Immature natural killer cell (primary cell): ENCODE measurements around the gene CLUH. TPM values are rescaled to one million over a fixed set of nuclear protein-coding genes. Genes with fewer than 3 reads are reported as not detected.

Experiments used
- DNase-seq, 3 donors: peaks; one replicate each; pipeline ENCODE4 v3.0.0; 2022; ENCODE audit warnings: mixed read lengths in 1 of 3
- H3K27ac Mint-ChIP-seq, 6 donors: one replicate each; pipeline ENCODE4 v1.8.0; 2020; ENCODE audit warnings: mixed read lengths in 6 of 6, mild to moderate bottlenecking in 5 of 6, inconsistent platforms in 4 of 6, moderate library complexity in 3 of 6
- H3K27me3 Mint-ChIP-seq, 3 donors: one replicate each; pipeline ENCODE4 v1.8.0; 2020 to 2021; ENCODE audit warnings: low read depth in 3 of 3, mild to moderate bottlenecking in 3 of 3, mixed read lengths in 3 of 3, moderate library complexity in 3 of 3, inconsistent platforms in 1 of 3
- H3K36me3 Mint-ChIP-seq, 3 donors: one replicate each; pipeline ENCODE4 v1.8.0; 2020; ENCODE audit warnings: mixed read lengths in 3 of 3, inconsistent platforms in 2 of 3, mild to moderate bottlenecking in 2 of 3
- H3K4me1 Mint-ChIP-seq, 2 donors: one replicate each; pipeline ENCODE4 v1.8.0; 2020; ENCODE audit warnings: inconsistent platforms in 2 of 2, mild to moderate bottlenecking in 2 of 2, mixed read lengths in 2 of 2, moderate library complexity in 1 of 2
- H3K4me3 Mint-ChIP-seq, 5 donors: one replicate each; pipeline ENCODE4 v1.8.0; 2020; ENCODE audit warnings: mild to moderate bottlenecking in 5 of 5, mixed read lengths in 5 of 5, inconsistent platforms in 3 of 5, moderate library complexity in 3 of 5
- H3K9me3 Mint-ChIP-seq, 6 donors: one replicate each; pipeline ENCODE4 v1.8.0; 2020; ENCODE audit warnings: mild to moderate bottlenecking in 6 of 6, mixed read lengths in 6 of 6, inconsistent platforms in 4 of 6, moderate library complexity in 3 of 6
- polyA plus RNA-seq, 3 donors: library from polyadenylated mRNA; unstranded; fragments of 300-500 nt; fragmentation: Illumina TruSeq; gene quantifications; one replicate each; pipeline ENCODE4 v1.2.3, GENCODE V29; 2021

CLUH gene
- polyA plus RNA-seq, 3 donors from 2014 or later, result 4.6 to 11.6 (median 7.4) TPM

DNA sequence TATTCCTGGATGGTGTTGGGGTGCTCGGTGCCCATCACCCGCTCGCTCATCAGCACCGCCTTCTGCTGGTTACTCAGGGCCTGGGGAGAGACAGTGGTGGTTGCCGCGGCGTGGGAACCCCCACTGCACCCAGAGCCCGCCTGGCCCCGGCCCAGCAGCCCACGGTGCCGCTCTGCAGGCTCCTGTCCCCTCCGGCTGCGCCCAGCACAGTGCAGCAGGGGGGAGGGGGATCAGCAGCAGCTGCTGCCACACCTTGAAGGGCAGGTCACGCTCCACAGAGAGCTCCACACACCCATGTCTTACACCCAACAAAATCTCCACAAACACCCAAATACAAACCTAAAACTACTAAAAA lies 18.8 kb downstream of the CLUH start:
- peaks cover 3 to 7% (median 5%) of the 10 kb centered on the region in 3 donors for H3K27me3 Mint-ChIP-seq
- peaks cover 6 to 20% of the 10 kb centered on the region in 2 donors for H3K4me1 Mint-ChIP-seq
- no peaks in the 10 kb centered on the region for H3K9me3 Mint-ChIP-seq
- no peak for DNase-seq
- peak overlapping the region in 1 of 5 donors; percentile 73 for H3K4me3 Mint-ChIP-seq
- H3K36me3 Mint-ChIP-seq, result no peaks in the 10 kb centered on the region
- H3K27ac Mint-ChIP-seq, result peak overlapping the region in 1 of 6 donors; percentile 45

DNA sequence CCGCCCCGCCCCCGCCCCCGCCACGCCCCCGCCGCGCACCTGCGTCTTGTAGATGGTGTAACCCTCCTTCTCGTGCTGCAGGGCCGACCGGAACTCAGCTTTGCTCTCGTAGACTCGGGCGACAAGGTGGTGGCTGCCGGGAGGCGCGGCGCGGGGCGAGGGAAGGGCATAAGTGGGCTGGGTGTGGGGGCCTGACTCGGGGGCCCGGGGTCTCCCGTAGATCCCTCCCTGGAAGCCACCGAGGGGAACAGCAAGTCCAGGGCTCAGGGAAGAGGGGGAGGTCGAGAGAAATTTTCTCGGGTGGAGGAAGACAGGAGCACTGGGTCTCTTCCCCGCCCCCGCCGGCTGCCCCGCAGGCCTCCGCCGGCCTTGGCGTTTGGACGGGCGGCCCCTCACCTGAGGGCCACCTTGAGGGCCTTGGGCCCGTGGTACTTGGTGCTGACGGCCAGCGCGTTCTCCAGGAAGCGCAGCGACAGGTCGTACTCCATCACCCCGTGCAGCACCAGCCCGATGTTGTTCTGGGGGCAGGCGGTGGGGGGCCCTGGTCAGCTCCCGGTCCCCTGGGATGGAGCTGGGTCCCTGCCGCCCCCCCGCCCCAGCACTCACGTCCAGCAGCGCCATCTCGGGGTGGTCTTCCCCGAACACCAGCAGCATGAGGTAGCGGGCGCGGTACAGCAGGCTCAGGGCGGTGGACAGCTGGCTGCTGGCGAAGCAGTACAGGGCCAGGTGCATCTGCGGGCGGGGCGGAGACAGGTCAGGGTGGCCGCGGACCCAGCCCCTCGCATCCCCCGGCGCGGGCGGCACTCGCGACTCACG lies 19.4 kb downstream of the CLUH start:
- Mint-ChIP-seq H3K27ac (no peak overlapping the region), H3K9me3 (no peaks in the 10 kb centered on the region), H3K4me1 (peaks cover 6 to 20% of the 10 kb centered on the region in 2 donors), H3K27me3 (peaks cover 3 to 7% (median 5%) of the 10 kb centered on the region in 3 donors), H3K36me3 (no peaks in the 10 kb centered on the region), H3K4me3 (no peak overlapping the region)
- DNase-seq, result no peak

DNA sequence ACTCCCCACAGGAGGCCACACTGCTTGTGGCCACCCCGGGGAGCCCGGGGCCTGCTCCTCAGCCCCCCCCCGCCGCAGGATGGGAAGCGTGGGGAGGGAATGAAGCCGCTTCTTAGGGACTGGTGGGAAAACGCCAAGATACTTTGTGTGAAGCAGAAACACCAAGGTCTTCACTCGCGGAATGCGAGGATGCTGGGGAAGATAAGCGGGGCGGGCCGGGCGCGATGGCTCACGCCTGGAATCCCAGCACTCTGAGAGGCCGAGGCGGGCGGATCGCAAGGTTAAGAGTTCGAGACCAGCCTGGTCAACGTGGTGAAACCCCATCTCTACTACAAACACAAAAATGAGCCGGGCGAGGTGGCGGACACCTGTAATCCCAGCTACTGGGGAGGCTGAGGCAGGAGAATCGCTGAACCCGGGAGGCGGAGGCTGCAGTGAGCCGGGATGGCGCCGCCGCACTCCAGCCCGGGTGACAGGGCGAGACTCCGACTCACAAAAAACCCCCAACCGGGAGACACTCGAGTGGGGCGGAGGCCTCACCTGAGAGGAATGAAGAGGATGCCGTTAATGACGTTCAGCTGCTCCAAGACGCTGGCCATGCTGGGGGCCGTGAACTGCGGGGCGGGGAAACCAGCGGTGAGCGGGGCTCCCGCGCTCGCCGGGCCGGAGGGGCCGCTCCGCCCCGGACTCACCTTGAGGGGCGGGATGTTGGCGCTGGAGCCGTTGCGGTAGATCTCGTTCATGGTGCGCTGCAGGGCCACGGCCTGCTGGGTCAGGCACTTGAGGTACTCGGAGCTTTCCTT lies 20.3 kb downstream of the CLUH start:
- no peaks in the 10 kb centered on the region for H3K9me3 Mint-ChIP-seq
- H3K4me3 Mint-ChIP-seq, result no peak overlapping the region
- DNase-seq, result no peak
- peaks cover 6 to 20% of the 10 kb centered on the region in 2 donors for H3K4me1 Mint-ChIP-seq
- H3K36me3 Mint-ChIP-seq, result no peaks in the 10 kb centered on the region
- peaks cover 3 to 7% (median 5%) of the 10 kb centered on the region in 3 donors for H3K27me3 Mint-ChIP-seq
- no peak overlapping the region for H3K27ac Mint-ChIP-seq

DNA sequence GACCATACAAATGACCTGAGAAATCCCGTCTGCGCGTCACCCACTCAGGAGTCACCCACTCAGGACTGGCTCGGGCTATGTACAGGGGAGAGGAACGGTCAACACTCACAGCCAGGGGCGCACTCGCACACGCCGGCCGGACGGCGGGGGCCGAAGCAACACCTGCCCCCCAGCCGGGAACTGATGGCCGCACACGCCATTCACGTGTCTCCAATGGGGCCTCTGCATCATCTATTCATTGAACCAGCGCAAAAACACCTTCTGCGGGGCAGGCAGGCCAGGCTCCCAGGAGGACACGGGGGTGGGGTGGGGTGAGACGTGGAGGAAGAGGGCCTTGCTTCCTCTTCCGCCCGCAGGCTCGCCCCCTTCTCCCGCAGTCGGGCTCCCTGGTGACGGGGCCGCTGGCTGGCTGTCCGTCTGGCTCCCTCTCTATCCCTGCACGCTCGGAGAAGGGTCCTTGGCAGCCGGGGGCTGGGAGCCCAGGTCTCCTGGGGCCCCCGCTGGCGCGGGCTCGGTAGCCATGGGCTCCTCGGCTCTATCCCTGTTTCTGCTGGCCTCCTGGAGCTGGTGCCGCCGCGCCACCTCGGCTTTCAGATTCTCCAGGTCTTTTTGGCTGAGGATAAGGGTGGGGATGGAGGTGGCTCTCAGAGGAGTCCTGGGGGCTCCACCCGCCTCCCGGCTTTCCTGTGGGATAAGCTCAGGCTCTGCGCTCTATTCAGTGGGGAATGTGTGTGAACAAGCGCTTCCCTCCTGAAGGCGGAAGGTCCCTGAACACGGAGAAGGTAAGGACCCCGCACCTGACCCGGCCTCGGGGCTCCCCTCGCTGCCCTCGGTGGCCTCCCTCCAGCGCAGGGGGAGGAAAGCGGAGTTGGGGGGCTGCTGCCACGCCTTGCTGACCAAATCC lies 21.1 kb downstream of the CLUH start:
- no peak overlapping the region for H3K27ac Mint-ChIP-seq
- peaks cover 6 to 20% of the 10 kb centered on the region in 2 donors for H3K4me1 Mint-ChIP-seq
- no peaks in the 10 kb centered on the region for H3K36me3 Mint-ChIP-seq
- peaks cover 3 to 7% (median 5%) of the 10 kb centered on the region in 3 donors for H3K27me3 Mint-ChIP-seq
- no peak for DNase-seq
- H3K9me3 Mint-ChIP-seq, result no peaks in the 10 kb centered on the region
- H3K4me3 Mint-ChIP-seq, result no peak overlapping the region

DNA sequence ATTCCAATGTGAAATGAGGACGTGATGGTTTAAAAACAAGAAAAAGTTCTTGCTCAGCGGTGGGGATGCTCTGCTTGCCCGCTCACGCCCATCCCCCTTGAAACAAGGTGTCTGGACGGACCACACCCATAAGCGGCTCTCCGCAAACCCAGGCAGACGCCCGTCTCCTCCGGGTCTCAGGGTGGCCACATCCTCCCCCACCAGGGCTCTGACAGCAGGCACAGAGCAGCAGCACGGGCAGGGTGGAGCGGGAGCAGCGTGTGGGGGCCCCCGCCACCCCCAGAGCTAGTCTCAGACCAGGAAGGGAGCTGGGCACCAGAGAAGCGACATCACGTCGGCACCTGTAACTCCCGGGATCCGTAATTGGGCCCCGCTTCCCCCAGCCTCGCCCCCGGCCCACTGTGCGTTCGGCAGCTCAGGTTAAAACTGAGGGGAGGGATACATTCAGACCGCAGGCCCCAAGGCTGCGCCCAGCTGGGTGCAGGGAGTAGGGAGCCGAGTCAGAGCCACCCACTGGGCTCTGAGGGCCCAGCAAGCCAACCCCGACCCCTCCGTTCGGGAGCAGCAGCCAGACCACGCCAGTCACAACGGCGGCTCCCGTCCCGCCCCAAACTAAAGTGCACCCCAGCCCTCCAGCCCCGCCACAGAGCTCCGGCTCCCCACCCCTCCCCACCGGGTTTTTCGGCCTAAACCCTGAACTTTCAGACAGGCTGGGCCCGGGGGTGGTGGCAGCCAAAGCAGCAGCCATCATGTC lies 22.0 kb downstream of the CLUH start:
- Mint-ChIP-seq H3K9me3 (no peaks in the 10 kb centered on the region), H3K4me3 (peak overlapping the region in 2 of 5 donors; percentile 56 to 78), H3K27ac (peak overlapping the region in 4 of 6 donors; percentile 42 to 88 (median 74)), H3K4me1 (peaks cover 6 to 19% of the 10 kb centered on the region in 2 donors), H3K36me3 (no peaks in the 10 kb centered on the region), H3K27me3 (peaks cover 3 to 7% (median 5%) of the 10 kb centered on the region in 3 donors)
- DNase-seq, result peak; percentile 27 to 67 (median 28)

DNA sequence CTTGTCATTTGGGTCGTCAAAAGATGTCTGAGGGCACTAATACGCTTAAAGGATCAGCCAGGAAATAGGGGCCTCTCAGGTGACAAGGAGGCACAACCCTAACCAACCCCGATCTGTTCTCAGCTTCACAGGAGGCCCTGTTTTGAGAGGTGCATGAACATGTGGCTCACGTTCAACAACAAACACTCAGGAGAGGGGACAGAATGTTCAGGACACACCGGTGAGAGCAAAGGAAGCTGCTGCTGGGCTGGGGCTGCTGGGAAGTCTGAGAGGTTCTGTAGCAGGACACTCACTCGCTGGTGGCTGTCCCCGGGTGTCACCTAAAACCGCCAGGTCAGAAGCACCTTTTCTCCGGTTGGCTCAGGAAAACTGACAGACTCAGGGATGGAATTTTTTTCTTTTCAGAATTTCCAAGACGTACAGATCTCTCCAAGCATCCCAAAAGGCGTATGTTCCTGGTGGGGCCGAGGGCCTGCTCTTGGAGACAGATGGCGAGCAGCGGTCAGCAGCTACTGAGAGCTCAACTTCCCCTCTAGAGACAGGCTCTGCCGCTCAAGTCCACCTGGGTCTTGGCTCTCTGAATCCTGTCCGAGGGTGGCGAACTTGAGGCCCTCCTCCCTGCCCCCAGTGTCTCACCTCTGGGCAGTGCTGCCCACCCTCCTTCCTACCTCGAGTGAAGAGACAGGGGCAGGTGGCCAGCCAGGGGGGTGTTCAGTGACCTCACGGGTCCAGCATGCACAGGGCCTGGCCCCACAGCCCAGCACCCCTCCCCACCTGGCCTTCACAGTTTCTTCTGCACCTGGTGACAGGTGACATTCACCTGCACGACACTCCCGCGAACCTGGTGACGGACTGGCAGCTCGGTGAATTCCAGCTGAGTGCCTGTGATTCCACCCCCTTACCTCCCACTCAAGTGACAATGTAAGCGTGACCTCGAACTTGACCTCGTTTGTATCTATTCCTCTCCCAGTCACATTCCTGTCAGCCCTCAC lies 22.9 kb downstream of the CLUH start:
- H3K36me3 Mint-ChIP-seq, result peaks cover 0 to 2% (median 2%) of the 10 kb centered on the region in 3 donors
- H3K27ac Mint-ChIP-seq, result peak overlapping the region; percentile 42 to 88 (median 69)
- H3K9me3 Mint-ChIP-seq, result no peaks in the 10 kb centered on the region
- no peak for DNase-seq
- peaks cover 3 to 7% (median 7%) of the 10 kb centered on the region in 3 donors for H3K27me3 Mint-ChIP-seq
- H3K4me1 Mint-ChIP-seq, result peaks cover 6 to 12% of the 10 kb centered on the region in 2 donors
- H3K4me3 Mint-ChIP-seq, result peak overlapping the region in 3 of 5 donors; percentile 40 to 78 (median 56)

DNA sequence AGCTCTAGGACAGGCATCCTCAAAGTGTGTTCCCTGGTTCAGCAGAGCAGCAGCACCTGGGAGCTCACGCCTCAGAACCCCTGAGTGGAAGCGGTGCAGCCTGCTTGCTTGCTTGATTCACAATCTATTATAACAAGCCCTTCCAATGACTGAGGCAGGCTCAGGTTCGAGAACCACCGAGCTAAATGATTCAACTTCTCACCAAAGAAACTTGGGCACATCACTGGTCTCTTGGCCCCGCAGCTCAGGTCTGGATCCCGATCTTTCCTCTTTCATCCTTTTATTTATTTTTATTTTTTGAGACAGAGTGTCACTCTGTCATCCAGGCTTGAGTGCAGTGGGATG lies 24.5 kb downstream of the CLUH start:
- Mint-ChIP-seq H3K9me3 (no peaks in the 10 kb centered on the region), H3K4me3 (no peak overlapping the region), H3K4me1 (peaks cover 0 to 10% of the 10 kb centered on the region in 2 donors), H3K27me3 (peaks cover 3 to 7% (median 7%) of the 10 kb centered on the region in 3 donors), H3K27ac (peak overlapping the region in 5 of 6 donors; percentile 7 to 68 (median 36)), H3K36me3 (peaks cover 0 to 11% (median 8%) of the 10 kb centered on the region in 3 donors)
- DNase-seq, result no peak

DNA sequence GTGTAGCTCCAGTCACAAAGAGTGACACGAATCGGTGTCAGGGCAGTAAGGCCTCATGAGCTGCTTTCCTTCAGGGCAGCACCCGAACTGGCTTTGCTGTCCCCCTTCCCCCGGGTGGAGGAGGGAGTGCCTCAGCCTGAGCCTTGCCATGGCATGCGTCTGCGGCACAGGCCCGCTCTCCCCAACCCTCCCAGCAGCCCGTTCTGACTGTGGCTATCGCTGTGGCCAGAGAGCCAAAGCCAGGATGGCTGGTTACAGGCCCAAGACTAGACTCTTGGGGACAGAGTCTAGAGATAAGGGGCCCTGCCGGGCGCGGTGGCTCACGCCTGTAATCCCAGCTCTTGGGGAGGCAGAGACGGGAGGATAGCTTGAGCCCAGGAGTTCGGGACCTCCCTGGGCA lies 25.9 kb downstream of the CLUH start:
- Mint-ChIP-seq H3K36me3 (peaks cover 10 to 17% (median 11%) of the 10 kb centered on the region in 3 donors), H3K4me1 (peaks cover 0 to 10% of the 10 kb centered on the region in 2 donors), H3K27ac (no peak overlapping the region)

DNA sequence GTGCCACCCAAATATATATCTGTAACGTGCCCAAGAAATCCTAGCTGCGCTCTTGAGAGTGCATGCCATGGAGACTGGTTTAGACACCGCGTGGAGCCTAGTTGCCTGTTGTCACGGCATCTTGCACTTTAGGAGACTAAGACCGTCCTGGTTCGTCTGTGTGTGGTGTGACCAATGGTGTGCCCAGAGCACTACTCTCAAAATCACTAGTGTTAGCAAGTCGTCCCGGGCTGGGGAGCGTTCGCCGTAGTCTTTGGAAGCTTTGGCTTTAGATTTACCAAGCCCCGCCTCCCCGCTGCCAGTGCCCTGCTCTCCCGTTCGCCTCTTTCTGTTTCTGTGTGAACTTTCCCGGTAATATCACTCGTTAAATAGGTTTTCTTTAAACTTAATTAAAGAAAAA lies 27.0 kb downstream of the CLUH start:
- Mint-ChIP-seq H3K27ac (peak overlapping the region in 1 of 6 donors; percentile 17), H3K9me3 (no peaks in the 10 kb centered on the region), H3K4me3 (no peak overlapping the region), H3K4me1 (peaks cover 0 to 10% of the 10 kb centered on the region in 2 donors), H3K36me3 (peaks cover 18 to 21% (median 19%) of the 10 kb centered on the region in 3 donors), H3K27me3 (peaks cover 5 to 7% (median 5%) of the 10 kb centered on the region in 3 donors)
- no peak for DNase-seq

More for the DNA sequence above, 25.9 kb downstream of the CLUH start:
- no peak for DNase-seq
- no peaks in the 10 kb centered on the region for H3K9me3 Mint-ChIP-seq
- peaks cover 5 to 7% (median 7%) of the 10 kb centered on the region in 3 donors for H3K27me3 Mint-ChIP-seq
- H3K4me3 Mint-ChIP-seq, result no peak overlapping the region

DNA sequence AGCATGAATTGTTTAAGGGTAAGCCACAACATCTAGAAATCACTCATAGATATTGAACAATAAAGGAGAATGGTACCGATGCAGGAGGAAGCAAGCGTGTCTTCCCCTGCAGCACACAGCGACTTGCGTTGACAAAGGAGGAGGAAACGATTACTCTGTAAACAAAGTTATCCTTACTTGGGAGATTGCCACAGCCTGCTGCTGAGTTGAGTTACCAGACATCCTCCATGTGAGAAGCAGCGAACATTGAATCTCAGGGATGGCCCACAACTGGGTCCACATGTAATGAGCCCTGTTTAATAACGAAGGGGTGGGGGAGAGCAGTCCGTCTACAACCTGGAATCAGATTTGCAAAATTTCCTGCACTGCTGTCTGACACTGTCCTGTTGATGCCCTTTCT lies 27.7 kb downstream of the CLUH start:
- DNase-seq, result no peak
- Mint-ChIP-seq H3K4me1 (peaks cover 0 to 5% of the 10 kb centered on the region in 2 donors), H3K27ac (peak overlapping the region in 3 of 6 donors; percentile 25 to 38 (median 35)), H3K4me3 (no peak overlapping the region), H3K27me3 (peaks cover 0 to 4% (median 4%) of the 10 kb centered on the region in 3 donors), H3K9me3 (no peaks in the 10 kb centered on the region), H3K36me3 (peaks cover 22 to 25% (median 25%) of the 10 kb centered on the region in 3 donors)

DNA sequence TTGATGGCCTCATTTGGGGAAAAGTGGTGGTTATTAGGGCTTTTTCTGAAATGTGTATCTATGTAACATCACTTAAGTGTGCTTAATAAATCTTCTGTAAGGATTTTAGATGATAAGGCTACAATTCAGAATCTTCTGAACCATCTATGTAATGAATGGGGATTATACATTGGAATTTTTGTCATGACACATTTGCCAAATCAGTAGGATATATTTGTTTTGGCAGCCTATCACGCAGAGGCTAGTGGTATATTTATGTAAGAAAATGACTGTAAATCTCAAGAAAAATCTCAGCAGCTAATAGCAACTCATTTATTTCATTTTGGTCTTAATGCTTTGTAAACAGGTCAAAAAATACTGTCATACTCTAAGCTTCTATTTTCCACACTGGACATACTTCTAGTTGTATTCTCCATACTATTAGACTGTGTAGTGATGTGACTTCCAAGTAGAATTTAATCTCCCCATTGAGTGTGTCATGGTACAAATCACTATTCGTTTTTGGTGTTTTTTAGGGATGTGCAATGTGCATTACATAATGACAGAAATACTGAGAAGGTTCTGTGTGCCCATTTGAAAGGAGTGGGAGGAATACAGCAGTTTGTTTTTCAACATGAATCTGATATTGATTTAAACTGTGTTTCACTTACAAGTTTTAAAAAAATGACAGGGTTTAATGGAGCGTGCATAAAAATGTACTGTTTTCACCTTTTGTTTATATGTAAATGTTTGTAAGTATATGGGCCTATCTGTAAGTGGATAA lies 29.2 kb downstream of the CLUH start:
- Mint-ChIP-seq H3K36me3 (peaks cover 22 to 25% (median 25%) of the 10 kb centered on the region in 3 donors), H3K27me3 (peaks cover 0 to 6% (median 3%) of the 10 kb centered on the region in 3 donors), H3K9me3 (no peaks in the 10 kb centered on the region), H3K4me3 (no peak overlapping the region), H3K27ac (no peak overlapping the region), H3K4me1 (no peaks in the 10 kb centered on the region)
- no peak for DNase-seq
